ENCODE results near the gene EFNB2. TPM values are rescaled to one million over a fixed set of nuclear protein-coding genes. Genes with fewer than 3 reads are reported as not detected.

EFNB2 gene
- total RNA-seq, 1 donor from 2014 or later: 47.0 TPM

GRCh38 chr13:106486287-106486686, 49.2 kb downstream of the EFNB2 start:
- H3K36me3 ChIP-seq: no peaks in the 10 kb centered on the region
- H3K4me3 ChIP-seq: no peak overlapping the region
- no peak for ATAC-seq
- no peaks in the 10 kb centered on the region for H3K27me3 ChIP-seq (ENCODE audit: low read depth)
- peaks cover 21% of the 10 kb centered on the region for H3K4me1 ChIP-seq
- TF ChIP-seq CTCF (IDR thresholded peaks at IDR 0.05): no peak
- no peak for DNase-seq
- no peaks in the 10 kb centered on the region for H3K9me3 ChIP-seq
- intact Hi-C loops (cut with DNase I): no loop called here
- no peak overlapping the region for H3K27ac ChIP-seq

GRCh38 chr13:106484537-106485193, 50.8 kb downstream of the EFNB2 start:
- DNase-seq (no peak), ATAC-seq (peak; percentile 73 to 84)
- TF ChIP-seq CTCF (IDR thresholded peaks at IDR 0.05): no peak
- Histone ChIP-seq H3K9me3 (no peaks in the 10 kb centered on the region), H3K27me3 (ENCODE audit: low read depth) (no peaks in the 10 kb centered on the region), H3K27ac (peak overlapping the region; percentile 61), H3K4me1 (peaks cover 20% of the 10 kb centered on the region), H3K4me3 (peak overlapping the region; percentile 22), H3K36me3 (no peaks in the 10 kb centered on the region)
- intact Hi-C loops (cut with DNase I): no loop called here

- ATAC-seq (peak; percentile 15 to 19), DNase-seq (no peak)
- Histone ChIP-seq H3K27ac (peak overlapping the region; percentile 61), H3K36me3 (no peaks in the 10 kb centered on the region), H3K4me3 (no peak overlapping the region), H3K4me1 (peaks cover 20% of the 10 kb centered on the region), H3K27me3 (ENCODE audit: low read depth) (no peaks in the 10 kb centered on the region), H3K9me3 (no peaks in the 10 kb centered on the region)
- no peak for TF ChIP-seq CTCF (IDR thresholded peaks at IDR 0.05)
- intact Hi-C loops (cut with DNase I): no loop called here
Measured at GRCh38 chr13:106484084-106484483, 51.4 kb downstream of the EFNB2 start.

GRCh38 chr13:106481919-106482318, 53.5 kb downstream of the EFNB2 start:
- DNase-seq (no peak), ATAC-seq (no peak)
- intact Hi-C loops (cut with DNase I): no loop called here
- no peaks in the 10 kb centered on the region for H3K27me3 ChIP-seq (ENCODE audit: low read depth)
- H3K9me3 ChIP-seq: no peaks in the 10 kb centered on the region
- TF ChIP-seq CTCF (IDR thresholded peaks at IDR 0.05): no peak
- peaks cover 20% of the 10 kb centered on the region for H3K4me1 ChIP-seq
- no peak overlapping the region for H3K27ac ChIP-seq
- H3K4me3 ChIP-seq: no peak overlapping the region
- no peaks in the 10 kb centered on the region for H3K36me3 ChIP-seq

- no peak for TF ChIP-seq CTCF (IDR thresholded peaks at IDR 0.05)
- H3K9me3 ChIP-seq: no peaks in the 10 kb centered on the region
- H3K4me1 ChIP-seq: peaks cover 17% of the 10 kb centered on the region
- H3K27ac ChIP-seq: no peak overlapping the region
- intact Hi-C loops (cut with DNase I): no loop called here
- no peaks in the 10 kb centered on the region for H3K27me3 ChIP-seq (ENCODE audit: low read depth)
- no peak overlapping the region for H3K4me3 ChIP-seq
- DNase-seq: no peak
- no peak for ATAC-seq
- no peaks in the 10 kb centered on the region for H3K36me3 ChIP-seq
Measured at GRCh38 chr13:106480351-106480910, 55.0 kb downstream of the EFNB2 start.
